ENCODE measurements around the gene ERCC3.

Gene ERCC3

DNA sequence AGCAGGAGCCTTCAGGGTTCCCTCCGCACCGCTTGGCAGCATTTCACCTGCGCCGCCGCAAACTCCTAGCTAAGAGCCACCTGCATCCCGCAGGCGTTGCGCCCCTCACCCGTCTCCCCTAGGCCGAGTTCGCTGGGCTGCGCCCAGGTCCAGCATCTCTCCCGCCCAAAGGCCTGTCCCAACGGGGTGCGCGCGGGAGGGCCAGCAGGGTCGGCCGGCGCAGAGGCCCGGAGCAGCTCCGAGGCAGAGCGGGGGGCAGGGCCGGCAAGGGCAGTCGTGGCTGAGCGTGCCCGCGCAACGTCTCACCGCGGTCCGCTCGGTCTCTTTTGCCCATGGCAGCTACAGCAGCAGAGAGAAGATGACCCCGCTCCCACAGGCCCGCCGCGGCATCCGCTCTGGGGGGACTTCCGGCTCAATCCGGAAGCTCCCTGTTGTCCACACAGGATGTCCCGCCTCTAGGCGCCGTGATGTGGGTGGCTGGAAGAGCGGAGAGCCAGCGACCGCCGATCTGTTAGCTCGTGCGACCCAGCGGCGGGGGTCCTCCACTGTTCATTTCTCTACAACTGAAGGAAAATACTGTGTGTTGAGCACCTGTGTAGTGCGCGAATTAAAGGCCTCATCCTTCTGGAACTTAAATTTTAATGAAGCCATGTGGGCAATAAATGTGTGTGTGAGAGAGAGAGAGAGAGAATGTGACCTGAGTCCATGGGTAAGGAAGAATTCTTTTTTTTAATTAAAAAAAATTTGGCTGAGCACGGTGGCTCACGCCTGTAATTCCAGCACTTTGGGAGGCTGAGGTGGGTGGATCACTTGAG, at the start of gene ERCC3:
TSS of gene ERCC3 (minus strand) at position 397 of the 815 bp plus-strand sequence. CDS start at position 334, 63 bp downstream.
- DNase-seq, result peak; percentile 81 to 86

DNA sequence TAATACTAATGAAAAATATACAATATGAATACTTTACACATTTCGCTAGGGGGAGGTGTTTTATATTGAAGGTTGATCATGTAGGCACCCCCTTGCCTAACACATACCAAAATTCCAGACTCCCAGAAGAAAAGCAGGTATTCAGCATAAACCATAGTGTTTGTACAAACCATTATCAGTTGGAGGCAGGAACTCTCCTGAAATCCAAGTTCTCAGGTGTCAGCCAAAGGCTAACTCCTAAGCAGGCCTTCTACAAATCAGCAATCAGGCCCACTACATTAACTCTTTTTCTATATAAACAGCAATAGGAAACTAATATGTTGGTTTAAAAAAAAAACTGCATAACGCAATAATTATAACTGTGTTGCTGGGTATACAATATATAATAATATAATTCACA, 49.3 kb upstream of the ERCC3 start:
- DNase-seq, result no peak

DNA sequence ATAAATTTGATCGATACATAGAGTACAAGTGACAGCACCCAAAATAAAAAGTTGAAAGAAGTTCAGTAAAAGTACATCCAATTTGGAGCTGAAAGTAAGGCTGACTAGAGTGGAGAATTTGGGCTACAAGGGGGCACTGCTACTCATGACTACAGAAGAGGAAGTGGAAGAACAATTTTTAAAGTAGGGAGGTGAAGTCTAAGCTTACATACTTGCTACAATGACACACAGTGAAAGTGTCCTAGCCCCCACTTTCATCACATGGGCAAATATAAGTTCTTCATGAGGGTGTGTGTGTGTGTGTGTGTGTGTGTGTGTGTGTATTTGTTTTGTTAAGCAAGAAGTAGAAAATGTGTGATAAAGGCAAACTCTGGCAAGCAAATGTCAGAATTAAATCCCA, 48.2 kb upstream of the ERCC3 start:
- DNase-seq, result peak; percentile 63 to 74

DNA sequence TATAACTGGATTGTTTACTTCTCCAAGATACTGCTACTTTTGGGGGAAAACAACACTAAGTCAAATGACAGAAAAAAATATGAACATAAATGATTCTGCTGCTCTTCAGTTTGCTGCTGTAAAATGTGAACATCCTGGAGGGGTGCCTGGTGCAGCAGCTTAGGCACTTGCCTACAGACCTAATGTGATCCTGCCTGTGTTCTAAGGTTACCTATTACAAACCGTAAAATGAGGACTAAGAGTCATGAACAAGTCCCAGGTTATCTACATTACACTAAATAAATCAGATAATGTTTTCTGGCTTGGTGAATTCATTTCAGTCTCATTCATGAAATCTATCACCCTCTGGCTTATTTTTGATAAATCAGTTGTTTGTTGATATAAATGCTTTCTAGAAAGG, 38.4 kb upstream of the ERCC3 start:
- no peak for DNase-seq

DNA sequence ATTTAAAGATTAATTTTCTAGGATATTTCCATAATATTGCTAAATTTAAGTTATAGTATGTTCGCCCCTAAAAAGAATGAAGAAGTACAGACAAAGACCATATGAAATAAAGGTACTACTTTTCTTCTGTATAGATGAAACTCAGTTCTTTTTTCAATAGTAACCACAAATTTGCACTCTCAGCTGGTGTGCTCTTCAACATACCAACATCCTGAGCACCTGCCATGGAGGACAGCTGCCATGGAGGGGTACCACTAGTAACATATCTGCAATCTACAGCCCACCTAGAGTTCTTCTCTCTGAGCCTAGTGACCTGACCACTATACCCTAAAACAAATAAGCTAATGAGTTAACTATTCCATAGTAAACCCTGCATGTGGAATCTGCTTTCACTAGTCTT, 36.8 kb upstream of the ERCC3 start:
- DNase-seq, result no peak

DNA sequence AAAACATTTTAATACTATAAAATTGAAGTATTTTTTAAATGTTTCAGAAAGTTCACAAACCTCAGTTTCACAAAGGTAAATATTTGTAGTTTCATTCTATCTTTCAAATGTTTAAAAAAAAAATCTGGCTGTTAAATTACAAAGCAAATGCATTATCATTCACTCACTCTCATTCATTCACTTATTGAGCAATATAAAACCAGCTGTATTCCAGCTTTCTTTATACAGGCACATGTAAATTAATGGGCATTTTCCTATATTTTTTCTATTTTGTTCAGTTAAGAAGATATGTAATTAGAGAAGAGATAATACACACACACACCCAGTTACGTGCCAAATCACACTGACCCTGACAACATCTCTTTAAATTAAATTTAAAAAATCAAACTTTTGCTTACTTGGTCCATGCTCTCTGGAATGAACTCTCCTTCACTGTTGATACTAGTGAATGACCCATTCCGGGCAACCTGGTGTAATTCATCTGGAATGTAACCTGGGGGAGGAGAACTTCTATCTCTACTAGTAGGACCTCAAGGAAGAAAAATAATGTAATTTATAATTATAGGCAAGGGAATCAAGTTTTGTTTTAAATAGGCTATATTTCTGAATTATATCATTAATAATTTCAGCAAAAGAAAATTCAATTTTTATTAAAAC, 32.5 kb upstream of the ERCC3 start:
- DNase-seq, result no peak

DNA sequence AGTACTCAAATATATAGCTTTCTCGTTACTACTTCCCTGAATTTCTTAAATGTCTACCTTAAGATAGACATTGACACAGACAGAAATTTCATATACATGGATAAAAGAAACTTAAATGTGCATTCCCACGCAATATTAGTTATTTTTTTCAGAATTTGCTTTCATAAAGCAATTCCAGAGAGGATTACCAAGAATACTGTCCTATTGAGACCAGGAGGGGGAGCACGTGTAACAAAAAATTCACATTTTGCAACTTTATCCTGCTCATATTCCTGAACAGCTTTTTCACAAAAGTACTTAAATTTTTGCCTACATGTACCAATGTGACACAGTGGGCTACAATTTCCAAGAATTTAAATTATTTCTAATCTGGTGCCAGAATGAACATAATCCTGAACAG, 30.7 kb upstream of the ERCC3 start:
- peak; percentile 70 to 79 for DNase-seq

DNA sequence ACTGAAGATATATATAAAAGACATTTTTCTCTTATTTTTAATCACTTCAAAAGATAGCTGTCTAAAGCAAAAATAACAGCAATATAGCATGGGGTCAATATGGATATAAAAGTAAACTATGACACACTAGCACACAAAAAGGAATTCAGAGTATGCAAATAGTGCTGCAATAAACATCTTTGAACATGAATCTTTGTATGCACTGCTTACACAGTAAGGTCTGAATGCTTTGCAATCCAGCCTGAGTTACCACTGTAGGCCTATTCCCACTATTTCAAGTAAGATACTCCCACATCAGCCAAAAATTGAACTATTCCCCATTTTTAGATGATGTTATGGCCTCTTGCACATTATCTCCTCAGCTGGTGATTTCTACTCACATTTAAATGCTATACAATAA, 27.4 kb upstream of the ERCC3 start:
- DNase-seq, result no peak

DNA sequence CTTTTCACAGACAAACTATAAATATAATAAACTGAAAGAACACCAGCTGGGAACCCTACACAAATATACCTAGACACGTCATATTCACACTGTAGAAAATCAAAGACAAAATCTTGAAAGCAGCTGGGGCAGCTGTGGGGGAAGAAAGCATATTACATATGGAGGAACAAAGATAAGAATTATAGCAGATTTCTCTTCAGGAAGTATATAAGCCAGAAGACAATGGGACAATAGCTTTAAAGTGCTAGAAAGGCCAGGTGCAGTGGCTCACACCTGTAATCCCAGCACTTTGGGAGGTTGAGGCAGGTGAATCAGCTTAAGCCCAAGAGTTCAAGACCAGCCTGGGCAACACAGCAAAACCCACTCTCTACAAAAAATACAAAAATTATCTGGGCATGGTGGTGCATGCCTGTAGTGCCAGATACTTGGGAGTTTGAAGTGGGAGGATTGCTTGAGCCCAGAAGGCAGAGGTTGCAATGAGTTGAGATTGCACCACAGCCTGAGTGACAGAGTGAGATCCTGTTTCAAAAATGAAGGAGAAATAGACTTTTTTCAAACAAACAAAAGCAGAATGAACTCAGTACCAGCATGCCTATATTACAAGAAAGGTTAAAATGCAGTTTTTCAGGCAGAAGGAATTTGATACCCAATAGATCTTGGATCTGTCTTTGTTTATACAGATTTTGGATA, 26.8 kb upstream of the ERCC3 start:
- DNase-seq, result no peak

DNA sequence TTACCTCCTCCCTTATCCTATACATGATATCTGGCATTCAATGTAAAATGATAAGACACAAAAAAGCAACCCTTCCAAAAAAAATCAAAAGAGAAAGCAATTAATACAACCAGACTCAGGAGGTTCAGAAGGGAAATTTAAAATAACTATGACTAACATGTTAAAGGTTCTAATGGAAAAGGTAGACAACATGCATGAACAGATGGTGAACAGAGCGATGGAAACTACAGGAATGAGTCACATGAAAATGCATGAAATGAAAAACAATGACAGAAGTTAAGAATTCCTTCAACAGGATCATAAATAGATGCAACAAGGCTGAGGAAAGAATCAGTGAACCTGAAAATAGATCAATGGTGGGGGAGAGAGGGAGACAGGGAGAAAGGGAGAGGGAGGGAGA, 26.1 kb upstream of the ERCC3 start:
- DNase-seq, result no peak

DNA sequence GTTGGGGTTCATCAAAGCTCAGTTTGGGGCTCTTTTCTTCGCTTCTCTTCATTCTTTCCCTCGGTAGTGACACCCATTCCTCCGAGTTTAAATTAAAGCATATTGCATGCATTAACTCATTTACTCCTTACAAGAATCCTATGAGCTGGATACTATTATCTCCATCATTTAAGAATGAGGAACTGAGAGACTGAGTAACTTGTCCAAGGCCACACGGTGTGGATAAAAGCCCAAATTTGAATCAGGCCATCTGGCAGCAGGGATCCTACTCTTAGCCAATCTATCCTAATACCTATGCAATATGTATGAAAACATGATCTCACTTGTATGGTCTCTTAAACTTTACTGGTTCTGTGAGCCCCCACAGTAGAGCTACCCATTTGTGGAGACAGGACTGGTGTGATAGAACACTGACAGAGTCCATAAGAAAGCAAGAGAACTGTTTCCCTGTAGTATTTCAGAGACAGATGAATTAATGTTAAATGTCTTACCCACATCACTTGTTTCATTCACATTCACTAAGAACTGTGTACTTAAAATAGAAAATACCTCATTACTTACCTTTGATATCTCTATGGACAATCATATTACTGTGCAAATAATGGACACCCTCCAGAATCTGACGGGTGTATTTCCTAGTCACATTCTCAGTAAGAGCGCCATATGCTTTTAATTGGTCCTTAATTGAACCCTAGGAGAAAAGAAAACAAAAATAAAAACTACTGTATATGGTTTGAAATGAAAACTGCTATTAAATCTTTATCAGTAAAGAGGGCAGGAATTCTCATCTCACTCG, 20.4 kb upstream of the ERCC3 start:
- no peak for DNase-seq

DNA sequence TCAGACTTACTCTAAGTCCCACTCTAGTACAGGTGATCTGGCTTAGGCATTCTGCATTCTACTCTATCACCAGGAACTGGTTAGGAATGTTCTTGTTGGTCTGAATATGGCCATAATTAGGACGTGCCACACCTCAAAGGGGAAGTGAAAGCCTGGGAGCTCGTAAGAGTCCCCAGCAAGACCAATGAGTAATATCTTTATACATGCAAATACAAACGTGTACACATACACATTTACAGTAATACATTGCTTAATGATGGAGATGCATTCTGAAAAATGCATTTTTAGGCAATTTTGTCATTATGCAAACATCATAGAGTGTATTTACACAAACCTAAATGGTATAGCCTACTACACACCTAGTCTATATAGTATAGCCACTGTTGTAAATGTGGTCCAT, 19.5 kb upstream of the ERCC3 start:
- no peak for DNase-seq

DNA sequence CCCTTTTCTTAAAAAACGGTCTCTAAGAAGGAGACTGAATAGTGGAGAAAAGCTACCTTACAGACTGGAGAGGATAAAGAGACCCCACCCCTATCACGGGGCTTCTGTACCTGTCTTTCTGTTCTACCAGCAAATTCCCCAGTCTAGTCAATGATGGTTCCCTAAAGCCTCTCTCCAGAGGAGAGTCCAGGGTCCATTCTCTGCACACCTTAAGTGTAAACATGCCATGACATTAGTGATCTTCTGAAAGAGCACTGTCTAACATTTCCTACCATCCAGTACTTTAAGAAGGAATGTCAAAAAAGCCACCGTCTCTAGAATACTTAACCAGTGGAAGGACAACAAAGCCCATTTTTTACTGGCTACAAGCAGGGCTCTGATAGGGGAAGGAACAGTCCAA, 17.0 kb upstream of the ERCC3 start:
- no peak for DNase-seq

DNA sequence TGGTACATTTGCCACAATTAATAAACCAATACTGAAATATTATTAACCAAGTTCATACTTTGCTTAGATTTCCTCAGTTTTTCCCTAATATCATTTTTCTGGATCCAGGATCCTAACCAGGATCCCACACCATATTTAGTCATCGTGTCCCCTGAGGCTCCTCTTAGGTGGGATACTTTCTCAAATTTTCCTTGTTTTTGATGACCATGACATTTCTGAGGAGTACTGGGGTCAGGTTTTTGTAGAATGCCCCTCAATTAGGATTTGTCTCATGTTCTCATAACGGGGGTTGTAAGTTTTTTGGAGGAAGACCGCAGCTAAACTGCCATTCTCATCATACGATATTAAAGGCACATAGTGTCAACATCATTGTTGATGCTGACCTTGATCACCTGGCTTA, 15.5 kb upstream of the ERCC3 start:
- no peak for DNase-seq

DNA sequence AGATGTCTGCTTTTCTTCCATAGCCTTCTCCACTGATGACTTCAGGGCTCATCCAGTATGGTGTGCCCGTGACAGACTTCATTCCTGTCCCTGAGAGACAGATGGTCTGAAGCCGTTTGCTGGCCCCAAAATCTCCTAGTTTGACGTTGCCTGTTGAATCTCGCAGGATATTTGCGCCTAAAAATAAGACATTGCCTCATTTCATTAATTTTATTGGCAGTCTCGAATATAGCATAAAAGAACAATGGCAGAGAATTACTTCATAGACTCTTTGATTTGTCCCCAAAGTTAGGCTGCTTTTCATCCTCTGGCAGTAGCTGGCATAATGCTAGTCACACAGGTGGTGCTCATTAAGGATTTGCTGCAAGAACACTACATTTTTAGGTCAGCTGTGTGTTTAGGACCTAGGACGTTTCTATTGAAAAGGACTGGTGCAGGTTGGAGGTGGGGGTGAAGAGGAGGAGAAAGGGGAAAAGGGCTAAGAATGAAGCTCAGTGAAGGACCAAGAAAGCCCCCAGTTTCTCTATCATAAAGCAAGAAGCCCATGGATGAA, 14.7 kb upstream of the ERCC3 start:
- DNase-seq, result no peak

DNA sequence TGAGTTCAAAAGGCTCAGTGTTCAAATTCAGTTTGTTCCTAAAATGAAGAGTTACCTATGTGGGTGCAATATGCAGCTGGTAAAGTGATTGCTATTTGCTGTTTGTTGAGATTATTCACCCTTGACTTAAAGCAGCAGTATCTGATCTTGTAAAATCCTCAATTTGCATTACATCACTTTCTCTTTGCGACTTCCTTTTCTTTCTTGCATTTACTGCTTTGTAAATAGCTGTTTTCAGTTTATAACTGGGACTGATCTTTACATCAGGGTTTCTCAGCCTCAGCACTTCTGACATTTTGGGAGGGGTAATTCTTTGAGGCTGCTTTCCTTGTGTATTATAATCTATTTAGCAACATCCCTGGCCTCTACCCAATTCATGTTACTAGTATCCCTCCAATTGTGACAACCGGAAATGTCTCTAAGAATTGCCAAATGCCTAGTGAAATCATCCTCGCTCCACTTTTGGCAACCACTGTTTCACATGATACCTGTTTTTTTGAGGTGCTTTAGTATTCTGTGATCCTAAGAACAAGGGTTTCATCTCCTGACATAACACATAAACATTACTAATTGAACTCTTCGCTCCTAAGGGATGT, 12.1 kb upstream of the ERCC3 start:
- DNase-seq, result no peak

DNA sequence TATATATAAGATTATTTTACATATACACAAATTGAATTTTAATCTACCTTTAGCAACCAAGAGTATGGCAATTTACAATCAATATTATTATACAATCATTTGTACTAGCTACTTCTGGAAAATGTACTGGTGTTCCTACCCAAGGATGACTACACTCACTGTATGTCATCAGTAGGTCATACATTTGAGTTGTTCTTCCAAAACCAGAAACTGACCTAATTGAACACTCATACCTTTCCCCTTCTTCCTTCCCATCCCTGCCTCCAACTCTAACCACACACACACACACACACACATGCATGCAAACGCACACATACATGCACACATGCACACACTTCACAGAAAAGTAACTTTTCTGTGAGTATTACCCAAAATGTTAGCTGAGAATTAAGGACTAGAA, 8.2 kb upstream of the ERCC3 start:
- no peak for DNase-seq

DNA sequence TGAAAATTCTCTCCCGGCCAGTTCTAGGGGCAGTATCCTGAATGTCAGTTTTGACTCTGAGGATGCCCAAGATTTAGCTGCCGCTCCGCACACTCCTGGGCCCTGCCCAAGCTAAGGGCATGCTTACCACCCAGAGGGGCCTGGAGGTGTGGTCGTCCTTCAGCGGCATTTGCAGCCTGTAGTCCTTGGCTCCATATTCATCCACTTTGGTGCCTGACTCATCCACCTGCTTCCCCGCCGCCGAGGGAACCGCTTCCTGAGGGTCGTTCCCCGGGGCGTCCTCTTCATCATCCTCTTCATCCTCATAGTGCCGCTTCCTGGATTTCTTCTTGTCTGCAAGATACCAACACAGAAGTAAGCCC, 577 bp downstream of the ERCC3 start:
- DNase-seq, result no peak

DNA sequence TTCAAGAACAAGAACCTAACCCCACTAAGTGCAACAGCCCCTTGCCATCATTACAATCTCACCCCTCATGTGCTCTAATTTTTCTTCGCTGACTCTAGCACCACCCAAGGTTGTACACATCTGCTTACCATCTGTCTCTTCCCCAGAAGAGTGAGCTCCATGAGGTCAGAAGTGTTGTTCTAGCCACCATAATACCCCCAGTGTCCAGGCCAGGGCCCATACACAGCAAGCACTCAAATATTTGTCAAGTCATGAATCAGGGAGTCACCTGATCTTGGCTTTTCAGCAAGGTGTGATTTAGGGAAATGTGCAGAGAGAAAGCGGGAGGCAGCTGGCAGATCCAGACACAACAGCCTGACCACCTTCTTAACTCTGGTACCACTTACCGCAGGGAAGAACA, 5.7 kb downstream of the ERCC3 start:
- DNase-seq, result no peak

DNA sequence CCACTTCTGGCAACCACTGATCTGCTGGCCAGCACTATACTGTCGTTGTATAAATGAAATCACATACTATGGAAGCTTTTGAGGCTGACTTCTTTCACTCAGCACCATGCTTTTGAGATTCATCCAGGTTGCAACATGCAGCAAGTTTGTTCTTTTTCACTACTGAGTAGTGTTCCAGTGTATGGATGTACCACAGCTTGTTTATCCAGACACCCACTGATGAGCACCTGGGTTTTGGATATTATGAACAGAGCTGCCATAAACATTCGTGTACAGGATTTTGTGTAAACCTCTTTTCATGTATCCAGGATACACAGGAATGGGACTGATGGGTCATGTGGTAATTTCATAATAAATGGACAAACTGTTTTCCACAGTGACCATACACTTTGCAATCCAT, 10.7 kb downstream of the ERCC3 start:
- DNase-seq, result no peak

DNA sequence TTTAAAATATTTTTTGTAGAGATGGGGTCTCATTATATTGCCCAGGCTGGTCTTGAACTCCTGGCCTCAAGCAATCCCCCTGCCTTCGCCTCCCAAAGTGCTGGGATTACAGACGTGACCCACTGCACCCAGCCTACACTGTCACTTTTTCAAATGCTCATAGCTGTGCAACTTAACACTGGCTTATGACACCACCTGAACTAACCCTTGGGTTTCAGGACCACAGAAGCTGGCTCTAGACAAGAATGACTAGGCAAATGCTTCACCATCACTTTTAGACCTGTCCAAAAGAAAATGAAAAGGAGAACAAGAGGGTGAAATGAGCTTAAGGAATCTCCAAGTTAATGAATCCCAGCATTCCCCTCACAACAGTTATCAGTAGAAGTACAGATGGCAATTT, 13.3 kb downstream of the ERCC3 start:
- DNase-seq, result no peak

DNA sequence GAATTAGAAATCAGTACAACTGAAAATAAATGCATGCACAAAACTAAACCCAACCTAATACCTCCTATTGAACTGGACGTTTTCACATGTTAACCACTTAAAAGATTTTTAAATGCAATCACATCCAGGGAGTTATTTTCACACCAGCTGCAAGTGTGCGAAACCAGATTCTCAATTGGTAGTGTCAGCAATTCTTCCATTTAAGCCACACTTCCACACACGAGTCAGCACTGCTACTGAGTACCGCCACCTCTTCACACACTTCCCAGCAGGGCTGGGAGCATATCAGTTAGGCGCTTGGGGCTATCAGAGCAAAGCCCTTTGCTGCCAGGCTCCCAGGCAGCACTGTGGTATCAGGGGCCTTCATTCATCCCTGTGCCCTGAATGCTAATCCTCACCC, 14.2 kb downstream of the ERCC3 start:
- no peak for DNase-seq

DNA sequence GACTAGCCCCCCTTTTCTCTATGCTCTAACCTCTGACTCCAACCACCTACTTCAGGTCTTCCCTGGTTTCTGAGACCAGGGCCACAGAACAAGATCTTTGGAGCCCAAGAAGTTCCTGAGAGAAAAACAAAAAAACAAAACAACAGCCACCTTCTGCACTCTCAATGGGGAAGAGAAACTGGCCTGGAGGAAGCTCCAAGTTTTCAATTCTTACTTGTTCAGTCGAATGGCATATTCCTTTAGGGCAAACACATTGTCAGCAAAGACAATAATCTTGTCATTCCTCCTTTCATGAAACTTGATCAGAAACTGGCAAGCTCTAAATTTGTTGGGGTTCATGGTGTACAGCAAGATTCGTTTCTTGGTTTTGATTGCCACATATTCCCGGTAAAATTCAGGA, 15.0 kb downstream of the ERCC3 start:
- DNase-seq, result no peak

Measured in Kasumi-1 (cell line).